Natural killer cell (primary cell): ENCODE results near the gene DAB2IP. TPM values are rescaled to one million over a fixed set of nuclear protein-coding genes. Genes with fewer than 3 reads are reported as not detected.

ENCODE experiments used
- ATAC-seq, 3 donors: fragments of 150-1000 bp in 2 of 3; fragments of 200-7000 bp in 1 of 3; cut with Tn5 transposase; 1 replicate in 1 of 3; 2 replicates in 2 of 3; pipeline ENCODE4 v1.10.0; 2021; ENCODE audit warnings: mild to moderate bottlenecking in 2 of 3, moderate library complexity in 2 of 3
- DNase-seq, 2 donors: peaks; one replicate each; pipeline versions ENCODE4 v3.0.0 to v3.0.0-alpha.2; 2013 to 2021; ENCODE audit warnings: mixed read lengths in 1 of 2
- H3K27ac ChIP-seq: one replicate; pipeline ENCODE4 v1.5.1; 2013; ENCODE audit warnings: mild to moderate bottlenecking, low read length
- H3K27me3 ChIP-seq: one replicate; pipeline ENCODE4 v1.6.1; 2013; ENCODE audit warnings: low read length; ENCODE audit not compliant: control insufficient read depth, insufficient read depth
- H3K36me3 ChIP-seq: one replicate; pipeline ENCODE4 v1.6.1; 2013; ENCODE audit warnings: low read length; ENCODE audit not compliant: control insufficient read depth, insufficient read depth
- H3K4me1 ChIP-seq: one replicate; pipeline ENCODE4 v1.6.1; 2013; ENCODE audit warnings: low read length; ENCODE audit not compliant: control insufficient read depth, insufficient read depth
- H3K4me3 ChIP-seq: one replicate; pipeline ENCODE4 v1.5.1; 2013; ENCODE audit warnings: low read length
- H3K9me3 ChIP-seq: one replicate; pipeline ENCODE4 v1.6.1; 2013; ENCODE audit warnings: low read length; ENCODE audit not compliant: control insufficient read depth, insufficient read depth
- H3K27ac Mint-ChIP-seq, 2 donors: one replicate each; pipeline ENCODE4 v1.8.0; 2022; ENCODE audit warnings: mild to moderate bottlenecking in 2 of 2, mixed read lengths in 2 of 2, moderate library complexity in 1 of 2
- H3K27me3 Mint-ChIP-seq, 2 donors: one replicate each; pipeline ENCODE4 v1.8.0; 2022; ENCODE audit warnings: low read depth in 2 of 2, mixed read lengths in 2 of 2
- H3K36me3 Mint-ChIP-seq: one replicate; pipeline ENCODE4 v1.8.0; 2022; ENCODE audit warnings: mixed read lengths
- H3K4me1 Mint-ChIP-seq, 2 donors: one replicate each; pipeline ENCODE4 v1.8.0; 2022; ENCODE audit warnings: mixed read lengths in 2 of 2
- H3K4me3 Mint-ChIP-seq: one replicate; pipeline ENCODE4 v1.8.0; 2022; ENCODE audit warnings: mild to moderate bottlenecking, moderate library complexity, mixed read lengths
- H3K9me3 Mint-ChIP-seq, 2 donors: one replicate each; pipeline ENCODE4 v1.8.0; 2022; ENCODE audit warnings: mixed read lengths in 2 of 2
- CTCF ChIP-seq: fragments of 200-600 bp; IDR thresholded peaks from one replicate; pipeline ENCODE4 v1.8.0; 2022; ENCODE audit warnings: antibody characterized with exemption
- WGBS: methylation state at CpG from one replicate; pipeline ENCODE4 v1.1.7; 2013; ENCODE audit warnings: missing lambda C conversion rate; ENCODE audit not compliant: insufficient coverage; 5-methylcytosine and 5-hydroxymethylcytosine counted together
- intact Hi-C: fragments of 100-400 bp; cut with micrococcal nuclease; formaldehyde crosslinking; loops from one replicate; pipeline ENCODE4 v1.14.2; 2022
- total RNA-seq, 4 donors: library from RNA; stranded (reverse); fragments of 120-200 nt in 1 of 4; gene quantifications; one replicate each; pipeline versions ENCODE4 v1.2.3 to v1.2.4, GENCODE V29; 2013 to 2022

The DAB2IP gene
- total RNA-seq, 3 donors from 2014 or later (not counting 1 experiment from before 2014, with no cell fraction given), result 0.19 to 2.5 TPM; not detected in 1

GRCh38 chr9:121771418-121771817, 120.0 kb downstream of the DAB2IP start:
- 90% methylated on average over 5 of the region's 5 CpGs for WGBS
- H3K4me3 Mint-ChIP-seq, result no peak overlapping the region

DNA sequence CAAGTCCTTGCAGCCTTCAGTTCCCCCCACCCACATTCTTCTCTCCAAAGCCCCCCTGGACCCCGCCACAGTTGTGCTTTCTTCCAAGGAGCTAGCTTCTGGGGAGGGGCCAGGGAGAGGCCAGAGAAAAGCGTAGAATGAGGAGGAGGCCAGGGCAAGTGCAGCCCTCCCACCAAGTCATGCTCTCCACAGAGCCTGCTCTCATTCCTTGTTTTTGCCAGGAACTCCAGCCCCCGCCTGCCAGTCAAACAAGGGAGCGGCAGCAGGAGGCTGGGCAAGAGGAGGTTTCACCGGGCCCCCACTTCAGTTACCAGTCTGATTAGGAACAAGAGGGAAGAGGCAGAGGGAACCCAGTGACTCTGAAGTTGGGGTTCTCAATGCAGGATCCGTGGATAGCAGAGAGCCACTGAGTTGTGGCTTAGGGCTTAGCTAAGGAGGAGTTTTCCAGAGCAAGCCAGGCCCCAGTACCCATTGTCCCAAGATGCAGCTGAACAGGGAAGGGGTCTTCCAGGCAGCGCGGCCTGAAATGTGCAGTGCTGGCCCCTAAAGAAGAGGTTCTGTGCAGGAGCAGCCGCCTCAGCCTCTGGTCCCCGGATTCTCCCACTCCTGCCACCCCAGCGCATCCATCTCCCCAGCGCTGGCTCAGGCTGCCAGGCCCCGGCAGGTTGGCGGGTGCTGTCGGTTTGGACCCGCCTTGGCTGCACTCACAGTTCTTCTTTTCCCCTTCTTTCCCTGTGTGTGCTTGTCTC, 120.6 kb downstream of the DAB2IP start:
- Histone ChIP-seq H3K4me1 (no peaks in the 10 kb centered on the region), H3K9me3 (no peaks in the 10 kb centered on the region), H3K36me3 (no peaks in the 10 kb centered on the region), H3K27me3 (no peaks in the 10 kb centered on the region), H3K4me3 (no peak overlapping the region), H3K27ac (no peak overlapping the region)
- no peaks in the 10 kb centered on the region for H3K36me3 Mint-ChIP-seq
- no peak for TF ChIP-seq CTCF
- no peak for ATAC-seq
- no peaks in the 10 kb centered on the region for H3K4me1 Mint-ChIP-seq
- no peak overlapping the region for H3K4me3 Mint-ChIP-seq
- 94% methylated on average over 16 of the region's 16 CpGs for WGBS
- DNase-seq, result no peak
- no peak overlapping the region for H3K27ac Mint-ChIP-seq
- no peaks in the 10 kb centered on the region for H3K9me3 Mint-ChIP-seq
- H3K27me3 Mint-ChIP-seq, result peaks cover 0 to 4% of the 10 kb centered on the region in 2 donors
- intact Hi-C loops, result no loop called here

More at GRCh38 chr9:121771418-121771817, 120.0 kb downstream of the DAB2IP start:
- ATAC-seq, result no peak
- H3K36me3 Mint-ChIP-seq, result no peaks in the 10 kb centered on the region
- intact Hi-C loops, result no loop called here
- H3K4me1 Mint-ChIP-seq, result no peaks in the 10 kb centered on the region
- H3K27me3 ChIP-seq, result no peaks in the 10 kb centered on the region
- no peak overlapping the region for H3K27ac ChIP-seq
- no peaks in the 10 kb centered on the region for H3K36me3 ChIP-seq
- H3K27me3 Mint-ChIP-seq, result peaks cover 0 to 4% of the 10 kb centered on the region in 2 donors
- no peak for DNase-seq
- H3K4me3 ChIP-seq, result no peak overlapping the region
- no peaks in the 10 kb centered on the region for H3K9me3 ChIP-seq
- no peaks in the 10 kb centered on the region for H3K4me1 ChIP-seq
- no peak overlapping the region for H3K27ac Mint-ChIP-seq
- no peak for TF ChIP-seq CTCF
- H3K9me3 Mint-ChIP-seq, result no peaks in the 10 kb centered on the region

- Mint-ChIP-seq H3K27me3 (peaks cover 0 to 4% of the 10 kb centered on the region in 2 donors), H3K9me3 (no peaks in the 10 kb centered on the region), H3K27ac (no peak overlapping the region), H3K36me3 (no peaks in the 10 kb centered on the region), H3K4me3 (no peak overlapping the region), H3K4me1 (no peaks in the 10 kb centered on the region)
- intact Hi-C loops, result no loop called here
- Histone ChIP-seq H3K4me1 (no peaks in the 10 kb centered on the region), H3K27ac (no peak overlapping the region), H3K9me3 (no peaks in the 10 kb centered on the region), H3K4me3 (no peak overlapping the region), H3K36me3 (no peaks in the 10 kb centered on the region), H3K27me3 (no peaks in the 10 kb centered on the region)
- WGBS, result 96% methylated on average over 45 of the region's 45 CpGs
- TF ChIP-seq CTCF, result no peak
- no peak for ATAC-seq
- no peak for DNase-seq
These were observed 121.3 kb downstream of the DAB2IP start for GRCh38 chr9:121772600-121773285.
